IMR-90 (cell line): Measurements from ENCODE around the gene PP2D1. TPM values are rescaled to one million over a fixed set of nuclear protein-coding genes. Genes with fewer than 3 reads are reported as not detected.

ENCODE experiments used
- ATAC-seq: fragments of 200-7000 bp; cut with Tn5 transposase; 2 replicates; pipeline ENCODE4 v1.9.1; 2020; ENCODE audit warnings: low read depth, mild to moderate bottlenecking, moderate library complexity
- BruUV-seq: library from RNA; stranded (reverse); fragments of 400-500 nt; replicated peaks from 2 replicates; lab custom pipeline; 2021; lab: Mats Ljungman, UMichigan
- CTCF ChIA-PET: fragments of 300-600 bp; formaldehyde crosslinking; extraction: SDS; loops from one replicate; lab custom pipeline; 2021; ENCODE audit warnings: antibody characterized with exemption; lab: Yijun Ruan, JAX
- POLR2A ChIA-PET: fragments of 300-600 bp; sonication (Branson Sonifier 250); formaldehyde crosslinking; loops from one replicate; lab custom pipeline; 2022; ENCODE audit warnings: antibody characterized with exemption; ENCODE audit not compliant: unreplicated experiment; lab: Charles Lee
- DNase-seq: peaks from one replicate; pipeline ENCODE4 v3.0.0; 2013
- H2AFZ ChIP-seq: replicated peaks from 2 replicates; pipeline ENCODE3; 2013; ENCODE audit warnings: low read length, mild to moderate bottlenecking; ENCODE audit not compliant: poor library complexity
- H2AK5ac ChIP-seq: 2 replicates; pipeline ENCODE4 v1.6.1; 2013; ENCODE audit warnings: low read depth, low read length, inconsistent platforms
- H2AK9ac ChIP-seq: replicated peaks from 2 replicates; pipeline ENCODE3; 2013; ENCODE audit warnings: mild to moderate bottlenecking, low read depth, low read length, moderate library complexity; ENCODE audit not compliant: poor library complexity
- H2BK120ac ChIP-seq: 2 replicates; pipeline ENCODE4 v1.6.1; 2013; ENCODE audit warnings: low read depth, low read length, inconsistent platforms
- H2BK15ac ChIP-seq: 3 replicates; pipeline ENCODE4 v1.6.1; 2013; ENCODE audit warnings: low read depth, low read length, inconsistent platforms
- H2BK20ac ChIP-seq: 2 replicates; pipeline ENCODE4 v1.6.1; 2013; ENCODE audit warnings: low read depth, mild to moderate bottlenecking, inconsistent platforms, low read length, moderate library complexity
- H2BK5ac ChIP-seq: 2 replicates; pipeline ENCODE4 v1.6.1; 2013; ENCODE audit warnings: mild to moderate bottlenecking, low read depth, low read length, inconsistent platforms; ENCODE audit not compliant: poor library complexity, severe bottlenecking
- H3K14ac ChIP-seq: replicated peaks from 2 replicates; pipeline ENCODE4 v1.6.1; 2013; ENCODE audit warnings: low read depth, low read length, inconsistent platforms
- H3K18ac ChIP-seq: 2 replicates; pipeline ENCODE4 v1.6.1; 2013; ENCODE audit warnings: low read depth, low read length, control low read depth
- H3K23ac ChIP-seq: 2 replicates; pipeline ENCODE4 v1.6.1; 2013; ENCODE audit warnings: low read depth, low read length, inconsistent platforms
- H3K27ac ChIP-seq: 2 replicates; pipeline ENCODE4 v1.5.1; 2013; ENCODE audit warnings: mild to moderate bottlenecking, control low read depth, low read length; ENCODE audit not compliant: insufficient read depth
- H3K27me3 ChIP-seq: 2 replicates; pipeline ENCODE4 v1.6.1; 2013; ENCODE audit warnings: low read length; ENCODE audit not compliant: control insufficient read depth, insufficient read depth
- H3K36me3 ChIP-seq: 2 replicates; pipeline ENCODE4 v1.6.1; 2013; ENCODE audit warnings: low read length, mixed read lengths; ENCODE audit not compliant: control insufficient read depth, insufficient read depth
- H3K4ac ChIP-seq: 2 replicates; pipeline ENCODE4 v1.6.1; 2013; ENCODE audit warnings: low read depth, low read length, inconsistent platforms
- H3K4me1 ChIP-seq: 2 replicates; pipeline ENCODE4 v1.6.1; 2013; ENCODE audit warnings: low read length, mixed read lengths; ENCODE audit not compliant: control insufficient read depth, insufficient read depth
- H3K4me2 ChIP-seq: 2 replicates; pipeline ENCODE4 v1.6.1; 2013; ENCODE audit warnings: low read depth, mild to moderate bottlenecking, control low read depth, low read length, moderate library complexity
- H3K4me3 ChIP-seq: 2 replicates; pipeline ENCODE4 v1.5.1; 2013; ENCODE audit warnings: low read depth, mild to moderate bottlenecking, control low read depth, low read length, moderate library complexity; ENCODE audit not compliant: insufficient read depth
- H3K56ac ChIP-seq: 2 replicates; pipeline ENCODE4 v1.6.1; 2013; ENCODE audit warnings: low read length, inconsistent platforms; ENCODE audit not compliant: insufficient read depth; ENCODE audit errors: extremely low read depth
- H3K79me1 ChIP-seq, 2 experiments: 2 replicates each; pipeline ENCODE4 v1.6.1; 2013; ENCODE audit warnings: low read length in 2 of 2, inconsistent platforms in 1 of 2, low read depth in 1 of 2
- H3K9ac ChIP-seq: 2 replicates; pipeline ENCODE4 v1.6.1; 2013; ENCODE audit warnings: low read depth, low read length, control low read depth
- H3K9me1 ChIP-seq: 2 replicates; pipeline ENCODE4 v1.6.1; 2013; ENCODE audit warnings: low read length, inconsistent platforms; ENCODE audit not compliant: insufficient read depth
- H3K9me3 ChIP-seq: 2 replicates; pipeline ENCODE4 v1.6.1; 2013; ENCODE audit warnings: low read length; ENCODE audit not compliant: control insufficient read depth, insufficient read depth
- H4K20me1 ChIP-seq: 2 replicates; pipeline ENCODE4 v1.6.1; 2013; ENCODE audit warnings: low read length, inconsistent platforms; ENCODE audit not compliant: insufficient read depth
- H4K5ac ChIP-seq: 2 replicates; pipeline ENCODE4 v1.6.1; 2013; ENCODE audit warnings: mild to moderate bottlenecking, low read depth, low read length, control low read depth
- H4K8ac ChIP-seq, 2 experiments: 2 replicates each; pipeline ENCODE4 v1.6.1; 2013; ENCODE audit warnings: low read depth in 2 of 2, low read length in 2 of 2, control low read depth in 1 of 2, inconsistent platforms in 1 of 2
- H4K91ac ChIP-seq: 2 replicates; pipeline ENCODE4 v1.6.1; 2013; ENCODE audit warnings: low read depth, low read length, inconsistent platforms; ENCODE audit not compliant: insufficient read depth
- BHLHE40 ChIP-seq: fragments of 150-350 bp; IDR thresholded peaks from 2 replicates; pipeline ENCODE4 v1.6.1; 2016; ENCODE audit warnings: mild to moderate bottlenecking, low read depth, low read length
- CEBPB ChIP-seq: IDR thresholded peaks from 2 replicates; pipeline ENCODE4 v1.6.1; 2012; ENCODE audit warnings: low read depth, low read length, improper control_type of control experiment
- CTCF ChIP-seq: conservative IDR thresholded peaks from 2 replicates; pipeline ENCODE4 v1.5.1; 2012; ENCODE audit warnings: mild to moderate bottlenecking, low read depth, low read length, improper control_type of control experiment
- FOS ChIP-seq: fragments of 150-350 bp; IDR thresholded peaks from 2 replicates; pipeline ENCODE4 v1.6.1; 2016; ENCODE audit warnings: low read depth, low read length
- MAFK ChIP-seq: IDR thresholded peaks from 2 replicates; pipeline ENCODE4 v1.6.1; 2012; ENCODE audit warnings: low read depth, low read length, improper control_type of control experiment
- MXI1 ChIP-seq: IDR thresholded peaks from 2 replicates; pipeline ENCODE4 v1.6.1; 2012; ENCODE audit warnings: low read depth, mild to moderate bottlenecking, low read length, moderate library complexity, borderline replicate concordance
- NFE2L2 ChIP-seq: fragments of 150-350 bp; IDR thresholded peaks from 2 replicates; pipeline ENCODE4 v1.6.1; 2016; ENCODE audit warnings: low read depth, mild to moderate bottlenecking, low read length
- POLR2A ChIP-seq: IDR thresholded peaks from 2 replicates; pipeline ENCODE4 v1.6.1; 2012; ENCODE audit warnings: mild to moderate bottlenecking, low read depth, low read length
- RAD21 ChIP-seq: IDR thresholded peaks from 2 replicates; pipeline ENCODE4 v1.6.1; 2012; ENCODE audit warnings: low read length, improper control_type of control experiment
- RCOR1 ChIP-seq: IDR thresholded peaks from 2 replicates; pipeline ENCODE4 v1.6.1; 2012; ENCODE audit warnings: mild to moderate bottlenecking, low read length, improper control_type of control experiment; ENCODE audit not compliant: insufficient replicate concordance
- SMC3 ChIP-seq: fragments of 150-350 bp; IDR thresholded peaks from 2 replicates; pipeline ENCODE4 v1.6.1; 2016; ENCODE audit warnings: low read depth, mild to moderate bottlenecking, antibody characterized with exemption, low read length, moderate library complexity
- WGBS, 2 experiments: methylation state at CpG; one replicate each; pipeline versions ENCODE4 v1.1.5 to v1.1.7; 2013; ENCODE audit warnings: missing lambda C conversion rate in 2 of 2; ENCODE audit not compliant: insufficient read length in 1 of 2; ENCODE audit errors: extremely low coverage in 2 of 2; 5-methylcytosine and 5-hydroxymethylcytosine counted together
- dilution Hi-C: fragments of 300-500 bp; cut with HindIII; formaldehyde crosslinking; loops from one replicate; pipeline ENCODE4 v1.14.3; 2018; ENCODE audit warnings: low sequenced_read_pairs; ENCODE audit not compliant: unreplicated experiment
- in situ Hi-C: fragments of 300-500 bp; cut with MboI; formaldehyde crosslinking; loops from 3 replicates; pipeline ENCODE4 v1.14.3; 2019; ENCODE audit warnings: low sequenced_read_pairs, inconsistent platforms, mixed read lengths
- intact Hi-C: fragments of 100-400 bp; cut with micrococcal nuclease; formaldehyde crosslinking; loops from 2 replicates; pipeline ENCODE4 v1.10.0; 2022
- polyA plus RNA-seq, 3 experiments: library from polyadenylated mRNA; depleted of rRNA; stranded (reverse); fragments of >200 nt; gene quantifications; 2 replicates each; pipeline ENCODE4 v1.2.3, GENCODE V29; 2012; ENCODE audit warnings: low replicate concordance in 1 of 3
- total RNA-seq: library from RNA; depleted of rRNA; stranded (reverse); fragments of >200 nt; gene quantifications from 2 replicates; pipeline ENCODE4 v1.2.3, GENCODE V29; 2012

Gene PP2D1
- total and polyA plus RNA-seq, 2 of the 4 experiments (the other 2 are of a cell fraction): not detected

- Histone ChIP-seq H3K9ac (no peak overlapping the region), H2AK9ac (no peak overlapping the region), H2BK120ac (no peak overlapping the region), H3K9me1 (no peaks in the 10 kb centered on the region), H3K18ac (no peak overlapping the region), H2BK5ac (no peak overlapping the region), H4K91ac (no peak overlapping the region), H2AFZ (no peak overlapping the region), H3K4me2 (no peak overlapping the region), H3K27me3 (no peaks in the 10 kb centered on the region), H3K4ac (no peak overlapping the region), H3K9me3 (no peaks in the 10 kb centered on the region), H3K14ac (no peak overlapping the region), H3K4me3 (no peak overlapping the region), H3K27ac (no peak overlapping the region), H2AK5ac (no peak overlapping the region), H4K5ac (no peak overlapping the region), H3K23ac (no peak overlapping the region), H2BK20ac (no peak overlapping the region), H3K36me3 (no peaks in the 10 kb centered on the region), H2BK15ac (no peak overlapping the region), H4K8ac (no peak overlapping the region), H4K20me1 (no peaks in the 10 kb centered on the region), H3K56ac (no peak overlapping the region), H3K79me1 (no peaks in the 10 kb centered on the region), H3K4me1 (no peaks in the 10 kb centered on the region)
- TF ChIP-seq POLR2A: no peak
- TF ChIP-seq FOS: no peak
- no peak for TF ChIP-seq RAD21
- no peak for TF ChIP-seq SMC3
- TF ChIP-seq BHLHE40: no peak
- no peak for TF ChIP-seq MAFK
- no peak for TF ChIP-seq RCOR1
- TF ChIP-seq CEBPB: no peak
- no peak for TF ChIP-seq MXI1
- no peak for TF ChIP-seq CTCF
- TF ChIP-seq NFE2L2: no peak
- DNase-seq: no peak
- ChIA-PET POLR2A (no interaction called here), CTCF (no interaction called here)
- WGBS, 2 experiments: no CpG with 5 or more reads among the region's 2 CpGs
- intact Hi-C loops: no loop called here
- BruUV-seq: no TSS peak
- ATAC-seq: peak; percentile 42; the same call in 1 of the 2 replicates
- in situ Hi-C loops: no loop called here
- dilution Hi-C loops: no loop called here
Measured at GRCh38 chr3:20023623-20024405, 11.8 kb upstream of the PP2D1 start.
